HCT116 (cell line): ENCODE data around the gene WNK2. TPM values are rescaled to one million over a fixed set of nuclear protein-coding genes. Genes with fewer than 3 reads are reported as not detected.

ENCODE experiments used
- ATAC-seq: fragments of 200-7000 bp; cut with Tn5 transposase; 2 replicates; pipeline ENCODE4 v1.9.1; 2020; ENCODE audit warnings: mild to moderate bottlenecking, moderate library complexity
- BruUV-seq: library from RNA; stranded (reverse); fragments of 400-500 nt; replicated peaks from 2 replicates; lab custom pipeline; 2021; lab: Mats Ljungman, UMichigan
- CTCF ChIA-PET: fragments of 300-600 bp; sonication (Branson Sonifier 250); formaldehyde crosslinking; loops from one replicate; lab custom pipeline; 2021; ENCODE audit warnings: antibody characterized with exemption; lab: Charles Lee
- POLR2A ChIA-PET: fragments of 300-600, 350-600 bp; sonication (Branson Sonifier 250); formaldehyde crosslinking; loops from one replicate; lab custom pipeline; 2021; ENCODE audit warnings: antibody characterized with exemption; lab: Charles Lee
- RAD21 ChIA-PET, 2 experiments: fragments of 300-600 bp; sonication (Branson Sonifier 250); formaldehyde crosslinking; loops; one replicate each; lab custom pipeline; 2023; ENCODE audit warnings: low total read pairs in 2 of 2; ENCODE audit not compliant: uncharacterized antibody in 2 of 2, unreplicated experiment in 2 of 2, low non-redundant PET in 1 of 2; lab: Charles Lee
- DNase-seq: peaks from one replicate; pipeline ENCODE4 v3.0.0-alpha.2; 2010; ENCODE audit warnings: low read depth, low spot score
- H2AFZ ChIP-seq: fragments of 200-600 bp; shearing (Covaris generic), sonication (generic); 2 replicates; pipeline ENCODE4 v1.6.1; 2017; ENCODE audit warnings: low read depth, mixed run types, mixed read lengths, antibody characterized with exemption, low read length; ENCODE audit not compliant: poor library complexity, severe bottlenecking
- H3K27ac ChIP-seq: 2 replicates; pipeline ENCODE4 v1.5.1; 2012; ENCODE audit warnings: low read depth, low read length
- H3K27me3 ChIP-seq: fragments of 200-600 bp; sonication (generic); 2 replicates; pipeline ENCODE4 v1.6.1; 2016; ENCODE audit warnings: mixed run types, low read length, mixed read lengths; ENCODE audit not compliant: insufficient read depth
- H3K36me3 ChIP-seq, 2 experiments: fragments of 200-500 bp in 1 of 2; fragments of 200-600 bp in 1 of 2; sonication (Bioruptor generic) in 1 of 2; sonication (generic) in 1 of 2; 2 replicates each; pipeline versions ENCODE4 v1.5.1 to v1.6.1; 2014 to 2016; ENCODE audit warnings: low read length in 2 of 2, inconsistent platforms in 1 of 2, mixed read lengths in 1 of 2, mixed run types in 1 of 2; ENCODE audit not compliant: insufficient read depth in 2 of 2, control insufficient read depth in 1 of 2
- H3K4me1 ChIP-seq, 2 experiments: fragments of 200-600 bp in 1 of 2; sonication (generic) in 1 of 2; 2 replicates each; pipeline versions ENCODE4 v1.5.1 to v1.6.1; 2012 to 2017; ENCODE audit warnings: low read length in 2 of 2, inconsistent platforms in 1 of 2, mild to moderate bottlenecking in 1 of 2, mixed read lengths in 1 of 2, mixed run types in 1 of 2, moderate library complexity in 1 of 2; ENCODE audit not compliant: insufficient read depth in 2 of 2, control insufficient read depth in 1 of 2
- H3K4me2 ChIP-seq: fragments of 200-600 bp; sonication (generic); 2 replicates; pipeline ENCODE4 v1.6.1; 2017; ENCODE audit warnings: mixed run types, low read length, mixed read lengths
- H3K4me3 ChIP-seq, 2 experiments: fragments of 200-600 bp in 1 of 2; sonication (generic) in 1 of 2; replicated peaks in 1 of 2; 2 replicates each; pipeline ENCODE4 v1.5.1; 2011 to 2016; ENCODE audit warnings: low read length in 2 of 2, control low read depth in 1 of 2, low read depth in 1 of 2, mild to moderate bottlenecking in 1 of 2, mixed read lengths in 1 of 2, mixed run types in 1 of 2
- H3K79me2 ChIP-seq: fragments of 200-600 bp; sonication (generic); 2 replicates; pipeline ENCODE4 v1.6.1; 2017; ENCODE audit warnings: mild to moderate bottlenecking, mixed run types, low read length, moderate library complexity, mixed read lengths; ENCODE audit not compliant: insufficient read depth
- H3K9ac ChIP-seq: fragments of 200-600 bp; sonication (generic); 2 replicates; pipeline ENCODE4 v1.6.1; 2016; ENCODE audit warnings: low read length, mixed read lengths
- H3K9me2 ChIP-seq: fragments of 200-600 bp; sonication (generic), shearing (Covaris generic); 2 replicates; pipeline ENCODE4 v1.6.1; 2017; ENCODE audit warnings: mixed run types, mild to moderate bottlenecking, moderate library complexity; ENCODE audit not compliant: insufficient read depth
- H3K9me3 ChIP-seq, 2 experiments: fragments of 200-500 bp in 1 of 2; fragments of 200-600 bp in 1 of 2; sonication (Bioruptor generic) in 1 of 2; sonication (generic) in 1 of 2; 2 replicates each; pipeline ENCODE4 v1.6.1; 2014 to 2017; ENCODE audit warnings: low read length in 2 of 2, mixed read lengths in 2 of 2, inconsistent platforms in 1 of 2, low read depth in 1 of 2, mild to moderate bottlenecking in 1 of 2, mixed run types in 1 of 2, moderate library complexity in 1 of 2; ENCODE audit not compliant: control insufficient read depth in 1 of 2, insufficient read depth in 1 of 2
- H4K20me1 ChIP-seq: fragments of 200-600 bp; sonication (generic), shearing (Covaris generic); 2 replicates; pipeline ENCODE4 v1.6.1; 2017; ENCODE audit warnings: mixed run types, mild to moderate bottlenecking, moderate library complexity; ENCODE audit not compliant: insufficient read depth
- ATF3 ChIP-seq: IDR thresholded peaks from 2 replicates; pipeline ENCODE4 v1.6.1; 2012
- CBX3 ChIP-seq: IDR thresholded peaks from 2 replicates; pipeline ENCODE4 v1.6.1; 2012; ENCODE audit warnings: low read depth
- CEBPB ChIP-seq: IDR thresholded peaks from 2 replicates; pipeline ENCODE4 v1.6.1; 2012; ENCODE audit warnings: low read depth
- EGR1 ChIP-seq: IDR thresholded peaks from 2 replicates; pipeline ENCODE4 v1.6.1; 2012; ENCODE audit warnings: low read depth
- ELF1 ChIP-seq: IDR thresholded peaks from 2 replicates; pipeline ENCODE4 v1.6.1; 2012; ENCODE audit warnings: low read depth, borderline replicate concordance
- JUND ChIP-seq: IDR thresholded peaks from 2 replicates; pipeline ENCODE4 v1.6.1; 2012
- POLR2A ChIP-seq: IDR thresholded peaks from 2 replicates; pipeline ENCODE4 v1.7.0; 2011; ENCODE audit warnings: borderline replicate concordance; ENCODE audit not compliant: insufficient read depth, insufficient read length; ENCODE audit errors: extremely low read depth
- POLR2AphosphoS5 ChIP-seq: IDR thresholded peaks from 2 replicates; pipeline ENCODE4 v1.6.1; 2011; ENCODE audit warnings: mild to moderate bottlenecking, low read depth, low read length, moderate library complexity
- RAD21 ChIP-seq: IDR thresholded peaks from 2 replicates; pipeline ENCODE4 v1.6.1; 2012; ENCODE audit warnings: low read depth, mild to moderate bottlenecking
- REST ChIP-seq: IDR thresholded peaks from 2 replicates; pipeline ENCODE4 v1.6.1; 2012; ENCODE audit warnings: low read depth
- SIN3A ChIP-seq: IDR thresholded peaks from 2 replicates; pipeline ENCODE4 v1.6.1; 2012; ENCODE audit warnings: low read depth
- SRF ChIP-seq: IDR thresholded peaks from 2 replicates; pipeline ENCODE4 v1.6.1; 2012; ENCODE audit warnings: low read depth
- ZBTB33 ChIP-seq: IDR thresholded peaks from 2 replicates; pipeline ENCODE4 v1.6.1; 2011; ENCODE audit warnings: mild to moderate bottlenecking, low read length, moderate library complexity; ENCODE audit not compliant: insufficient replicate concordance; ENCODE audit errors: extremely low read depth
- ZFX ChIP-seq: fragments of 450-650 bp; IDR thresholded peaks from 2 replicates; pipeline ENCODE4 v1.6.1; 2017
- ZNF274 ChIP-seq: fragments of 200-500 bp; sonication (Bioruptor generic); IDR thresholded peaks from 2 replicates; pipeline ENCODE4 v1.6.1; 2014; ENCODE audit warnings: mild to moderate bottlenecking, low read depth, low read length, inconsistent platforms
- intact Hi-C: fragments of 100-400 bp; cut with micrococcal nuclease; formaldehyde crosslinking; loops from 2 replicates; pipeline ENCODE4 v1.10.0; 2022
- total RNA-seq: library from RNA; stranded (reverse); gene quantifications from one replicate; pipeline ENCODE4 v1.2.1, GENCODE V29; 2021; ENCODE audit not compliant: unreplicated experiment

The WNK2 gene
- total RNA-seq, 1 experiment from 2014 or later: 24.4 TPM

- Histone ChIP-seq H3K27me3 (no peaks in the 10 kb centered on the region), H3K9me3 (no peaks in the 10 kb centered on the region), H3K79me2 (peaks cover 19% of the 10 kb centered on the region), H3K4me2 (no peak overlapping the region), H2AFZ (no peak overlapping the region), H3K9me2 (no peaks in the 10 kb centered on the region), H4K20me1 (no peaks in the 10 kb centered on the region), H3K4me3 (no peak overlapping the region), H3K4me1 (peaks cover 0 to 13% of the 10 kb centered on the region in 2 experiments; a peak in 1 of 4 replicates), H3K36me3 (no peaks in the 10 kb centered on the region), H3K27ac (no peak overlapping the region), H3K9ac (no peak overlapping the region)
- no TSS peak for BruUV-seq
- intact Hi-C loops: no loop called here
- TF ChIP-seq EGR1: no peak
- TF ChIP-seq RAD21: no peak
- no peak for TF ChIP-seq ATF3
- no peak for TF ChIP-seq POLR2AphosphoS5
- TF ChIP-seq ELF1: no peak
- no peak for TF ChIP-seq ZNF274
- no peak for TF ChIP-seq POLR2A
- DNase-seq (no peak), ATAC-seq (no peak)
- ChIA-PET CTCF (interaction anchor here (1.1 kb wide), 1 partner anchor 108 kb away, joined by 3 read pairs; no protein-coding TSS in a partner anchor), POLR2A (no interaction called here), RAD21 (no interaction called here)
These were observed 10.3 kb downstream of the WNK2 start for GRCh38 chr9:93194221-93194625.

- DNase-seq (no peak), ATAC-seq (no peak)
- Histone ChIP-seq H2AFZ (no peak overlapping the region), H3K4me2 (no peak overlapping the region), H3K4me1 (peaks cover 0 to 13% of the 10 kb centered on the region in 2 experiments; a peak in 1 of 4 replicates), H3K27ac (no peak overlapping the region), H3K4me3 (no peak overlapping the region), H3K79me2 (peaks cover 19% of the 10 kb centered on the region), H3K36me3 (no peaks in the 10 kb centered on the region), H4K20me1 (no peaks in the 10 kb centered on the region), H3K9me2 (no peaks in the 10 kb centered on the region), H3K9ac (no peak overlapping the region), H3K9me3 (no peaks in the 10 kb centered on the region), H3K27me3 (no peaks in the 10 kb centered on the region)
- ChIA-PET POLR2A (no interaction called here), RAD21 (no interaction called here), CTCF (no interaction called here)
- intact Hi-C loops: no loop called here
- no TSS peak for BruUV-seq
- TF ChIP-seq CEBPB (no peak), POLR2A (no peak), ATF3 (no peak), CBX3 (no peak), ELF1 (no peak), ZNF274 (no peak), SIN3A (no peak), EGR1 (no peak), POLR2AphosphoS5 (no peak), ZFX (no peak), REST (no peak), JUND (no peak), SRF (no peak), RAD21 (no peak), ZBTB33 (no peak)
These were observed 10.7 kb downstream of the WNK2 start for GRCh38 chr9:93194641-93195040.
